Spleen (tissue), 11 donors: Measurements from ENCODE around the gene TSPOAP1. TPM values are rescaled to one million over a fixed set of nuclear protein-coding genes. Genes with fewer than 3 reads are reported as not detected.

ENCODE experiments used
- DNase-seq: peaks from one replicate; pipeline ENCODE4 v3.0.0-alpha.2; 2020
- H3K27ac ChIP-seq, 8 donors: fragments of 200-600 bp; sonication (generic) in 7 of 8; 1 replicate in 4 of 8; 2 replicates in 4 of 8; pipeline versions ENCODE4 v1.5.0 to v1.8.0; 2016 to 2021; ENCODE audit warnings: inconsistent platforms in 4 of 8, mild to moderate bottlenecking in 4 of 8, moderate library complexity in 1 of 8
- H3K27me3 ChIP-seq, 7 donors: fragments of 200-600 bp; sonication (generic) in 6 of 7; replicated peaks in 1 of 7; 1 replicate in 4 of 7; 2 replicates in 3 of 7; pipeline versions ENCODE4 v1.5.0 to v1.8.0; 2016 to 2021; ENCODE audit warnings: inconsistent platforms in 3 of 7, mild to moderate bottlenecking in 1 of 7
- H3K36me3 ChIP-seq, 6 donors: fragments of 200-600 bp; sonication (generic) in 5 of 6; 1 replicate in 4 of 6; 2 replicates in 2 of 6; pipeline versions ENCODE4 v1.5.0 to v1.8.0; 2016 to 2021; ENCODE audit warnings: inconsistent platforms in 2 of 6
- H3K4me1 ChIP-seq, 6 donors: fragments of 200-600 bp; sonication (generic) in 5 of 6; 1 replicate in 3 of 6; 2 replicates in 3 of 6; pipeline versions ENCODE4 v1.5.0 to v1.8.0; 2016 to 2021; ENCODE audit warnings: inconsistent platforms in 3 of 6
- H3K4me3 ChIP-seq, 8 donors: fragments of 200-600 bp; sonication (generic) in 7 of 8; 1 replicate in 4 of 8; 2 replicates in 4 of 8; pipeline versions ENCODE4 v1.5.0 to v1.8.0; 2016 to 2021; ENCODE audit warnings: inconsistent platforms in 4 of 8, mild to moderate bottlenecking in 4 of 8, moderate library complexity in 2 of 8
- H3K9me3 ChIP-seq, 8 donors: fragments of 200-600 bp; sonication (generic) in 7 of 8; 1 replicate in 4 of 8; 2 replicates in 4 of 8; pipeline versions ENCODE4 v1.5.0 to v1.8.0; 2016 to 2021; ENCODE audit warnings: inconsistent platforms in 4 of 8
- POLR2A ChIP-seq, 3 donors: fragments of 450-650 bp; IDR thresholded peaks; one replicate each; pipeline ENCODE4 v1.5.1; 2017; ENCODE audit warnings: antibody characterized with exemption in 3 of 3, mild to moderate bottlenecking in 1 of 3
- POLR2AphosphoS5 ChIP-seq, 3 donors: sonication (generic); formaldehyde crosslinking; IDR thresholded peaks; one replicate each; pipeline ENCODE4 v1.5.1; 2017; ENCODE audit warnings: antibody characterized with exemption in 3 of 3
- WGBS, 5 donors: extraction: QIAGEN DNeasy Blood & Tissue Kit in 3 of 5; methylation state at CpG; one replicate each; pipeline versions ENCODE4 v1.1.5 to v1.1.7; 2013 to 2018; 5-methylcytosine and 5-hydroxymethylcytosine counted together
- intact Hi-C: fragments of 100-400 bp; cut with DNase I; formaldehyde crosslinking; loops from one replicate; pipeline ENCODE4 v1.15.0; 2023; ENCODE audit warnings: low total_unique reads
- polyA plus RNA-seq, 3 donors: library from polyadenylated mRNA; stranded (reverse); fragments of 200-250 nt; gene quantifications; one replicate each; pipeline ENCODE4 v1.2.1, GENCODE V29; 2013
- total RNA-seq, 7 donors: library from RNA; depleted of rRNA in 3 of 7; stranded (reverse); fragments of >200 nt in 3 of 7; fragmentation: NEBNext Ultra II Directional in 4 of 7; extraction: Animal tissue kit (Norgen Biotek cat#: 25700) in 4 of 7; gene quantifications; one replicate each; pipeline versions ENCODE4 v1.1.0 to v1.2.1, GENCODE V29; 2016 to 2021
- TF ChIP-seq, protein P1 (sequence below), 11 experiments: fragments of 200-600 bp in 7 of 11; fragments of 450-650 bp in 4 of 11; sonication (generic) in 4 of 11; IDR thresholded peaks in 8 of 11; conservative IDR thresholded peaks in 3 of 11; 1 replicate in 7 of 11; 2 replicates in 4 of 11; pipeline versions ENCODE4 v1.4.0 to v1.8.0; 2016 to 2021; ENCODE audit warnings: antibody characterized with exemption in 11 of 11, inconsistent platforms in 4 of 11, mild to moderate bottlenecking in 1 of 11
- donor health status: healthy with polysubstance abuse.
- donor health status: DM: no; HTN: no; CAD: no; lungs with moderate emphysema.
- donor health status: DM: no; HTN: no; CAD: no.
- donor health status: Bipolar disorder and iron deficiency.
- donor health status: healthy.
- donor health status: DM: no; HTN: no; CAD: no.
- donor health status: DM: yes; HTN: yes; CAD: no.

TSPOAP1 gene
- total and polyA plus RNA-seq, 10 donors = 11.5 to 31.8 (median 18.6) TPM

DNA sequence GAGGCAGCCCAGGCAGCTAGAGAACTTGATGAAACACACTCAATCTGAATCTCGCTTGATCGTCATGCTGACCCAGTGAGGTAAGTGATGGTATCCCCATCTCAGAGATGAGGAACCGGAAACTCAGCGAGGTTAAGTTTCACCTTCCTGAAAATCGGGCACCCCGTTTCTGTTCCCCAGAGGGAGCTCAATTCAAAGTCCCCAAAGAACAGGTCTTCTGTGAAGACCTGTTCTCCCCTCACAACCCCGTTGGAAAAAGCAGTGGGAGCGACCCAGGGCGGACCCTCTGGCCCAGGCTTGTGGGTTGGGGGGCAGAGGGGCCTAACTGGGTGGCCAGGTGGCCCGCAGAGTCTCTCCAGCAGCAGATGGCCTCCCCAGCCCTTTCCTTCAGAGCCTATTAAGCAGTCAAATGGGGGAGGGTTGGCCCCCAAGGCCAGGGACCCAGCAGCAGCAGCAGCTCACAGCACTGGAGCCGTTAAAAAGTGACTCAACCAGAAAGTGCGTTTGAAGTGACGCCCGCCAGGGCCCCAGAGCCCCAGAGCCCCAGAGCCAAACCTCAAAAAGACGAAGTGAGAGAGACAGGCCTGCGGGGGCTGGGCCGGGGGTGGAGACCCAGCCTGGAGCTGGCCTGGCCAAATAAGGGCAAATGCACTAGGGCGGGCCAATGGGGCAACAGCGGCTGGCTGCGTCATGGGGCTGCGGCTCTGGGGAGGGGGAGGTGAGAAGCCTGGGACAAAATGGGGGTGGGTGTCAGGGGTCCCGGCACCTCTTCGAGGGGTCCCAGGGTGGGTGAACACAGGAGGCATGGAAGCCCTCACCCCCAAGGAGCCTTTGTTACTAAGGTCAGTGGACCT, 9.2 kb upstream of the TSPOAP1 start:
- H3K27ac ChIP-seq = peak overlapping the region; percentile 97 to 100 (median 99)
- H3K9me3 ChIP-seq = no peaks in the 10 kb centered on the region
- peak overlapping the region; percentile 13 to 100 (median 70) for H3K4me3 ChIP-seq
- TF ChIP-seq POLR2A (IDR thresholded peaks at IDR 0.05) = peak; percentile 11 to 73 (median 29)
- TF ChIP-seq, protein P1, sequence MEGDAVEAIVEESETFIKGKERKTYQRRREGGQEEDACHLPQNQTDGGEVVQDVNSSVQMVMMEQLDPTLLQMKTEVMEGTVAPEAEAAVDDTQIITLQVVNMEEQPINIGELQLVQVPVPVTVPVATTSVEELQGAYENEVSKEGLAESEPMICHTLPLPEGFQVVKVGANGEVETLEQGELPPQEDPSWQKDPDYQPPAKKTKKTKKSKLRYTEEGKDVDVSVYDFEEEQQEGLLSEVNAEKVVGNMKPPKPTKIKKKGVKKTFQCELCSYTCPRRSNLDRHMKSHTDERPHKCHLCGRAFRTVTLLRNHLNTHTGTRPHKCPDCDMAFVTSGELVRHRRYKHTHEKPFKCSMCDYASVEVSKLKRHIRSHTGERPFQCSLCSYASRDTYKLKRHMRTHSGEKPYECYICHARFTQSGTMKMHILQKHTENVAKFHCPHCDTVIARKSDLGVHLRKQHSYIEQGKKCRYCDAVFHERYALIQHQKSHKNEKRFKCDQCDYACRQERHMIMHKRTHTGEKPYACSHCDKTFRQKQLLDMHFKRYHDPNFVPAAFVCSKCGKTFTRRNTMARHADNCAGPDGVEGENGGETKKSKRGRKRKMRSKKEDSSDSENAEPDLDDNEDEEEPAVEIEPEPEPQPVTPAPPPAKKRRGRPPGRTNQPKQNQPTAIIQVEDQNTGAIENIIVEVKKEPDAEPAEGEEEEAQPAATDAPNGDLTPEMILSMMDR (IDR thresholded peaks at IDR 0.05 in 8 of 11, conservative IDR thresholded peaks at IDR 0.05 in 3 of 11) = peak in 5 of 11 experiments; percentile 11 to 51 (median 29)
- peak; percentile 85 to 91 (median 89) for TF ChIP-seq POLR2AphosphoS5 (IDR thresholded peaks at IDR 0.05)
- peak; percentile 99 for DNase-seq
- peaks cover 0 to under 1% (median 0%) of the 10 kb centered on the region in 6 donors for H3K36me3 ChIP-seq
- H3K4me1 ChIP-seq = peaks cover 47 to 100% (median 95%) of the 10 kb centered on the region in 6 donors
- intact Hi-C loops = no loop called here
- H3K27me3 ChIP-seq = no peaks in the 10 kb centered on the region
- 13 to 21% (median 15%) methylated on average over 23 of the region's 23 CpGs for WGBS, 5 donors

DNA sequence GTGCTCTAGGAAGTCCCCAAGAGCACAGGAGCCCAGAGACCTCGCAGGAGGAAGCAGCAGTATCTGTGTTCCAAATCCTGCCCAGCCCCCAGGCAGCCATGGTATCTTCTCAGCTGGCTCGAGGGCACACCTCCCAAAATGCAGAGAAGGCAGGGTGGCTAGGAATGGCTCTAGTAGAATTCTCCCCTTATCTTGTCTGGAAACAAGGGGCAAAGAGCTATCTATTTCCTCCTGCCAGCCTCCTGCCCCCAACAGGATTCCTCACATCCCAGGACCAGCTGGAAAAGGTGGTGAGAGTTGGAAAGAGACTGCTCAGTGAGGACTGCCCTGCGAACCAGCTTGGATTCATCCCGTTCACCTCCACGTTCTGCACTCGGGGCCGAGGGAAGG, 8.6 kb upstream of the TSPOAP1 start:
- Histone ChIP-seq H3K36me3 (no peaks in the 10 kb centered on the region), H3K4me1 (peaks cover 42 to 97% (median 89%) of the 10 kb centered on the region in 6 donors), H3K4me3 (peak overlapping the region in 7 of 8 donors; percentile 27 to 100 (median 90)), H3K27me3 (no peaks in the 10 kb centered on the region), H3K9me3 (no peaks in the 10 kb centered on the region), H3K27ac (peak overlapping the region; percentile 97 to 100 (median 99))
- intact Hi-C loops = no loop called here
- WGBS, 5 donors = 12 to 20% (median 18%) methylated on average over 7 of the region's 7 CpGs
- peak; percentile 90 for DNase-seq
- peak in 1 of 3 donors; percentile 9 for TF ChIP-seq POLR2AphosphoS5 (IDR thresholded peaks at IDR 0.05)
- no peak for TF ChIP-seq POLR2A (IDR thresholded peaks at IDR 0.05)
- TF ChIP-seq, protein P1 (IDR thresholded peaks at IDR 0.05 in 8 of 11, conservative IDR thresholded peaks at IDR 0.05 in 3 of 11) = no peak

DNA sequence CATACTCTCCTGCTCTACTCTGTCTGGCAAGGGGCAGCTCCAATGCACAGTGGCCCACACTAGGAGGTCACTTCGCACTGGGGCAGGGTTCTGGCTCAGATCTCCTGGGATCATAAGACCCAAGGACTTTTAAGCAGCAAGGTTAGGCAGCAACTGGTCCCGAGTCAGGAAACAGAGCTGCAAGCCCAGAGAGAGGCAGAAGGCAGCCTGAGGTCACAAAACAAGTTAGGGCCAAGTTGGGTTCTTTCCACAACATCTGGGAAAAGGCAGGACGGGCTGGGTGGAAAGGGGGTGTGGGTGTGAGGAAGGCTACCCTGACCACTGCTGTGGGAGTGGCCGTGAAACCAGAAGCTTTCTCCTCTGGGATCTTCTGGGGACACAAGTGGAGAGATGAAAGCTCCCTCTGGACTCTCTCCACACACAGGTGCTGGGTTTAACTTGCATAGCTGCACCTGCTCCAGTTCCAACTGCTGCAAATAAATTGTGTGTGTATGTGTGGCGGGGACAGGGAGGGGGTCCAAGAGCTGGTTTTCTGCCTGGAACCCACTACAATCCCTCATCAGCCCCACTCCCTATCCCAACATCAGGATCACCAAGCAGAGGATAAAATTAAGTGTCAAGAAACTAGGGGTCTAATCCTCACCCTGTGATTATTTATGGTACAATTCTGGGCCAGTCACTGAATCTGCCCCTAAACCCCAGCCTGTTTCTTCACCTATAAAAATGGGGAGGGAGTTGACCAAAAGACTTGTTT, 8.0 kb upstream of the TSPOAP1 start:
- H3K36me3 ChIP-seq = peaks cover 0 to 4% (median 0%) of the 10 kb centered on the region in 6 donors
- H3K27ac ChIP-seq = peak overlapping the region; percentile 97 to 100 (median 99)
- no peaks in the 10 kb centered on the region for H3K9me3 ChIP-seq
- WGBS, 5 donors = 10 to 21% (median 15%) methylated on average over 5 of the region's 5 CpGs
- peaks cover 38 to 91% (median 83%) of the 10 kb centered on the region in 6 donors for H3K4me1 ChIP-seq
- TF ChIP-seq, protein P1 (IDR thresholded peaks at IDR 0.05 in 8 of 11, conservative IDR thresholded peaks at IDR 0.05 in 3 of 11) = no peak
- TF ChIP-seq POLR2AphosphoS5 (IDR thresholded peaks at IDR 0.05) = no peak
- TF ChIP-seq POLR2A (IDR thresholded peaks at IDR 0.05) = no peak
- intact Hi-C loops = no loop called here
- DNase-seq = peak; percentile 77
- H3K4me3 ChIP-seq = peak overlapping the region in 7 of 8 donors; percentile 27 to 100 (median 90)
- no peaks in the 10 kb centered on the region for H3K27me3 ChIP-seq
